Natural killer cell (primary cell): ENCODE measurements around the gene JOSD1. TPM values are rescaled to one million over a fixed set of nuclear protein-coding genes. Genes with fewer than 3 reads are reported as not detected.

Experiments
- ATAC-seq, 3 donors: fragments of 150-1000 bp in 2 of 3; fragments of 200-7000 bp in 1 of 3; cut with Tn5 transposase; 1 replicate in 1 of 3; 2 replicates in 2 of 3; pipeline ENCODE4 v1.10.0; 2021; ENCODE audit warnings: mild to moderate bottlenecking in 2 of 3, moderate library complexity in 2 of 3
- DNase-seq, 2 donors: peaks; one replicate each; pipeline versions ENCODE4 v3.0.0 to v3.0.0-alpha.2; 2013 to 2021; ENCODE audit warnings: mixed read lengths in 1 of 2
- H3K27ac ChIP-seq: one replicate; pipeline ENCODE4 v1.5.1; 2013; ENCODE audit warnings: mild to moderate bottlenecking, low read length
- H3K27me3 ChIP-seq: one replicate; pipeline ENCODE4 v1.6.1; 2013; ENCODE audit warnings: low read length; ENCODE audit not compliant: control insufficient read depth, insufficient read depth
- H3K36me3 ChIP-seq: one replicate; pipeline ENCODE4 v1.6.1; 2013; ENCODE audit warnings: low read length; ENCODE audit not compliant: control insufficient read depth, insufficient read depth
- H3K4me1 ChIP-seq: one replicate; pipeline ENCODE4 v1.6.1; 2013; ENCODE audit warnings: low read length; ENCODE audit not compliant: control insufficient read depth, insufficient read depth
- H3K4me3 ChIP-seq: one replicate; pipeline ENCODE4 v1.5.1; 2013; ENCODE audit warnings: low read length
- H3K9me3 ChIP-seq: one replicate; pipeline ENCODE4 v1.6.1; 2013; ENCODE audit warnings: low read length; ENCODE audit not compliant: control insufficient read depth, insufficient read depth
- H3K27ac Mint-ChIP-seq, 2 donors: one replicate each; pipeline ENCODE4 v1.8.0; 2022; ENCODE audit warnings: mild to moderate bottlenecking in 2 of 2, mixed read lengths in 2 of 2, moderate library complexity in 1 of 2
- H3K27me3 Mint-ChIP-seq, 2 donors: one replicate each; pipeline ENCODE4 v1.8.0; 2022; ENCODE audit warnings: low read depth in 2 of 2, mixed read lengths in 2 of 2
- H3K36me3 Mint-ChIP-seq: one replicate; pipeline ENCODE4 v1.8.0; 2022; ENCODE audit warnings: mixed read lengths
- H3K4me1 Mint-ChIP-seq, 2 donors: one replicate each; pipeline ENCODE4 v1.8.0; 2022; ENCODE audit warnings: mixed read lengths in 2 of 2
- H3K4me3 Mint-ChIP-seq: one replicate; pipeline ENCODE4 v1.8.0; 2022; ENCODE audit warnings: mild to moderate bottlenecking, moderate library complexity, mixed read lengths
- H3K9me3 Mint-ChIP-seq, 2 donors: one replicate each; pipeline ENCODE4 v1.8.0; 2022; ENCODE audit warnings: mixed read lengths in 2 of 2
- CTCF ChIP-seq: fragments of 200-600 bp; IDR thresholded peaks from one replicate; pipeline ENCODE4 v1.8.0; 2022; ENCODE audit warnings: antibody characterized with exemption
- WGBS: methylation state at CpG from one replicate; pipeline ENCODE4 v1.1.7; 2013; ENCODE audit warnings: missing lambda C conversion rate; ENCODE audit not compliant: insufficient coverage; 5-methylcytosine and 5-hydroxymethylcytosine counted together
- intact Hi-C: fragments of 100-400 bp; cut with micrococcal nuclease; formaldehyde crosslinking; loops from one replicate; pipeline ENCODE4 v1.14.2; 2022
- total RNA-seq, 4 donors: library from RNA; stranded (reverse); fragments of 120-200 nt in 1 of 4; gene quantifications; one replicate each; pipeline versions ENCODE4 v1.2.3 to v1.2.4, GENCODE V29; 2013 to 2022

JOSD1 gene
- total RNA-seq, 3 donors from 2014 or later (not counting 1 experiment from before 2014, with no cell fraction given): 123 to 165 (median 128) TPM

GRCh38 chr22:38638728-38639127 lies 62.0 kb downstream of the JOSD1 start:
- Histone ChIP-seq H3K36me3 (no peaks in the 10 kb centered on the region), H3K27me3 (no peaks in the 10 kb centered on the region), H3K9me3 (no peaks in the 10 kb centered on the region), H3K4me1 (no peaks in the 10 kb centered on the region), H3K4me3 (no peak overlapping the region), H3K27ac (no peak overlapping the region)
- ATAC-seq: no peak
- 87% methylated on average over 3 of the region's 3 CpGs for WGBS
- Mint-ChIP-seq H3K4me1 (no peaks in the 10 kb centered on the region), H3K9me3 (no peaks in the 10 kb centered on the region), H3K4me3 (no peak overlapping the region), H3K27me3 (peaks cover 0 to 6% of the 10 kb centered on the region in 2 donors), H3K27ac (no peak overlapping the region), H3K36me3 (no peaks in the 10 kb centered on the region)
- no peak for DNase-seq
- intact Hi-C loops: no loop called here
- TF ChIP-seq CTCF: no peak

- TF ChIP-seq CTCF: no peak
Observed at GRCh38 chr22:38638216-38638615, 62.5 kb downstream of the JOSD1 start.

More at GRCh38 chr22:38638216-38638615, 62.5 kb downstream of the JOSD1 start:
- DNase-seq: no peak
- WGBS: 94% methylated on average over 2 of the region's 2 CpGs
- ATAC-seq: no peak
- H3K4me1 ChIP-seq: no peaks in the 10 kb centered on the region
- Mint-ChIP-seq H3K27me3 (peaks cover 0 to 6% of the 10 kb centered on the region in 2 donors), H3K27ac (no peak overlapping the region), H3K4me1 (no peaks in the 10 kb centered on the region), H3K9me3 (no peaks in the 10 kb centered on the region), H3K4me3 (no peak overlapping the region), H3K36me3 (no peaks in the 10 kb centered on the region)
- H3K27me3 ChIP-seq: no peaks in the 10 kb centered on the region
- intact Hi-C loops: no loop called here
- no peaks in the 10 kb centered on the region for H3K9me3 ChIP-seq
- no peaks in the 10 kb centered on the region for H3K36me3 ChIP-seq
- no peak overlapping the region for H3K4me3 ChIP-seq
- H3K27ac ChIP-seq: no peak overlapping the region

Other genes starting within 250 kb of the JOSD1 start
- gene KCNJ4, start 245.7 kb downstream of the JOSD1 start, total RNA-seq: not detected
- gene KDELR3, start 232.8 kb downstream of the JOSD1 start, total RNA-seq: under 1 TPM in 1 of 3 donors, not detected in 2; 0.25 TPM
- 100 to 1,000 TPM; 571 to 752 (median 578) TPM for gene DDX17, start 194.6 kb downstream of the JOSD1 start, total RNA-seq
- 1 to 10 TPM in 1 of 3 donors, under 1 TPM in 2; 0.31 to 1.7 (median 0.63) TPM for gene DMC1, start 130.8 kb downstream of the JOSD1 start, total RNA-seq
- gene FAM227A, start 44.6 kb downstream of the JOSD1 start, total RNA-seq: under 1 TPM; 0.07 to 0.29 (median 0.28) TPM
- 10 to 100 TPM in 2 of 3 donors, 1 to 10 TPM in 1; 8.2 to 10.9 (median 10.8) TPM for gene CBY1, start 44.3 kb downstream of the JOSD1 start, total RNA-seq
- 10 to 100 TPM; 45.9 to 50.6 (median 47.5) TPM for gene TOMM22, start 19.0 kb downstream of the JOSD1 start, total RNA-seq
- 100 to 1,000 TPM; 236 to 259 (median 249) TPM for gene GTPBP1, start 5.0 kb upstream of the JOSD1 start, total RNA-seq
- 1,000 to 10,000 TPM in 1 of 3 donors, 100 to 1,000 TPM in 2; 882 to 1,056 (median 886) TPM for gene SUN2, start 55.1 kb upstream of the JOSD1 start, total RNA-seq
- 1 to 10 TPM; 5.4 to 9.8 (median 6.2) TPM for gene DNAL4, start 93.2 kb upstream of the JOSD1 start, total RNA-seq
- 1 to 10 TPM; 4.8 to 8.2 (median 6.1) TPM for gene NPTXR, start 143.1 kb upstream of the JOSD1 start, total RNA-seq
- 10 to 100 TPM; 68.0 to 81.5 (median 75.7) TPM for gene CBX6, start 171.3 kb upstream of the JOSD1 start, total RNA-seq